SK-N-MC (cell line): ENCODE data around the gene PAX5.

Source experiments
- EZH2 ChIP-seq: fragments of 200-600 bp; sonication (generic); IDR thresholded peaks from one replicate; pipeline ENCODE4 v1.6.1; 2017; ENCODE audit warnings: antibody characterized with exemption
- FOXP2 ChIP-seq: optimal IDR thresholded peaks from 2 replicates; pipeline ENCODE3; 2011; ENCODE audit warnings: mild to moderate bottlenecking, moderate library complexity; ENCODE audit not compliant: insufficient read depth; ENCODE audit errors: extremely low read length, control extremely low read depth
- POLR2AphosphoS5 ChIP-seq: IDR thresholded peaks from 2 replicates; pipeline ENCODE4 v1.6.1; 2012; ENCODE audit warnings: mild to moderate bottlenecking, low read depth, low read length, borderline replicate concordance

DNA sequence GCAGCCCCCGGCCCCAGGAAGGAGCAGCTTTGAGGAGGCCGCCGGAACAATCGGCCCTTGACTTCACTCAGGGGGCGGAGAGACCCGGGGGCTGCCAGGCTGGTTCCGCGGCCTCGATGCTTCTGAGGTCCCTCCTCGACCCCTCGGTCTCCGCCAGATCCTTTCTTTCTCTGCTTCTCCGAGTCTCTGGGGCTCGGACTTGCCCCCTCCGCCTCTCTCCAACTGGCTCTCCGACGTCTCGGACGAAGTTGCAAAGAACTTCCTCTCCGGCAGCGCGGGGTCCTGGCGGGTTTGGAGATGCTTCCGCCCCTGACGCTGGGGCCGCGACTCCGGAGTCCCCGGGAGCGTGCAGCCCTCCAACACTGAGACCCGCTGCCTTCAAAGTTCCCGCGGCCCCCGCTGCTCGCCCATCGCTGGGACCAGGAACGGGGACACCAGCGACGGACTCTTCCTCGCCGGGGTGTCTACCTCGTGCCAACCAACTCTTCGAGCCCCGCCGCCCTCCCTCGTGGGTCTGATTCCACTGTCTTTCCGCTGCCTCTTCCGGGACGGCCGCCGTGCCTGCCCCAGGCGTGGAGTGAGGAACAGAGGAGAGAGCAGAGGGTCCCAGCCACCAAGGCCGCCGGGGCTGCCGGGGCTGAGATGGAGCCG, 7.0 kb downstream of the PAX5 start:
- TF ChIP-seq EZH2 (no peak), POLR2AphosphoS5 (no peak), FOXP2 (no peak)
